Nephron progenitor cell (in vitro differentiated cells): Measurements from ENCODE around the gene AHR.

Experiments
- DNase-seq: peaks from one replicate; pipeline ENCODE4 v3.0.0; 2021
- H3K27ac Mint-ChIP-seq: 2 replicates; pipeline ENCODE4 v1.8.0; 2021; ENCODE audit warnings: mild to moderate bottlenecking, moderate library complexity, mixed read lengths
- H3K27me3 Mint-ChIP-seq: 2 replicates; pipeline ENCODE4 v1.8.0; 2021; ENCODE audit warnings: mild to moderate bottlenecking, low read depth, mixed read lengths; ENCODE audit not compliant: poor library complexity
- H3K36me3 Mint-ChIP-seq: 2 replicates; pipeline ENCODE4 v1.8.0; 2021; ENCODE audit warnings: low read depth, mixed read lengths
- H3K4me1 Mint-ChIP-seq: 2 replicates; pipeline ENCODE4 v1.8.0; 2021; ENCODE audit warnings: mixed read lengths
- H3K4me3 Mint-ChIP-seq: 2 replicates; pipeline ENCODE4 v1.8.0; 2021; ENCODE audit warnings: mild to moderate bottlenecking, moderate library complexity, mixed read lengths
- H3K9me3 Mint-ChIP-seq: 2 replicates; pipeline ENCODE4 v1.8.0; 2021; ENCODE audit warnings: mild to moderate bottlenecking, moderate library complexity, mixed read lengths
- CTCF ChIP-seq: fragments of 200-600 bp; sonication (generic); IDR thresholded peaks from 2 replicates; pipeline ENCODE4 v1.5.0; 2021; ENCODE audit warnings: antibody characterized with exemption

Gene AHR

GRCh38 chr7:17300437-17300836 lies 2.0 kb downstream of the AHR start:
- H3K4me1 Mint-ChIP-seq: peaks cover 6% of the 10 kb centered on the region
- no peak for TF ChIP-seq CTCF
- no peak for DNase-seq
- peak overlapping the region; percentile 83 for H3K4me3 Mint-ChIP-seq
- H3K27ac Mint-ChIP-seq: no peak overlapping the region
- H3K27me3 Mint-ChIP-seq: peaks cover 50% of the 10 kb centered on the region
- H3K36me3 Mint-ChIP-seq: peaks cover 10% of the 10 kb centered on the region
- peaks cover 10% of the 10 kb centered on the region for H3K9me3 Mint-ChIP-seq

- Mint-ChIP-seq H3K9me3 (peaks cover 10% of the 10 kb centered on the region), H3K4me1 (peaks cover 6% of the 10 kb centered on the region), H3K27me3 (peaks cover 38% of the 10 kb centered on the region), H3K27ac (no peak overlapping the region), H3K4me3 (no peak overlapping the region), H3K36me3 (peaks cover 10% of the 10 kb centered on the region)
- DNase-seq: peak; percentile 40
- TF ChIP-seq CTCF: peak; percentile 57
Measured at GRCh38 chr7:17301471-17302456, 3.3 kb downstream of the AHR start.

GRCh38 chr7:17302575-17303142 lies 4.2 kb downstream of the AHR start:
- no peak for TF ChIP-seq CTCF
- peaks cover 6% of the 10 kb centered on the region for H3K4me1 Mint-ChIP-seq
- H3K9me3 Mint-ChIP-seq: peaks cover 6% of the 10 kb centered on the region
- H3K4me3 Mint-ChIP-seq: no peak overlapping the region
- peaks cover 6% of the 10 kb centered on the region for H3K36me3 Mint-ChIP-seq
- no peak for DNase-seq
- no peak overlapping the region for H3K27ac Mint-ChIP-seq
- peaks cover 29% of the 10 kb centered on the region for H3K27me3 Mint-ChIP-seq

- no peak for TF ChIP-seq CTCF
- H3K27me3 Mint-ChIP-seq: peaks cover 15% of the 10 kb centered on the region
- no peak overlapping the region for H3K4me3 Mint-ChIP-seq
Measured at GRCh38 chr7:17304926-17305325, 6.5 kb downstream of the AHR start.

GRCh38 chr7:17305387-17306171 lies 7.1 kb downstream of the AHR start:
- H3K27ac Mint-ChIP-seq: no peak overlapping the region

More at GRCh38 chr7:17304926-17305325, 6.5 kb downstream of the AHR start:
- no peaks in the 10 kb centered on the region for H3K4me1 Mint-ChIP-seq
- H3K36me3 Mint-ChIP-seq: no peaks in the 10 kb centered on the region
- no peak overlapping the region for H3K27ac Mint-ChIP-seq
- no peak for DNase-seq
- no peaks in the 10 kb centered on the region for H3K9me3 Mint-ChIP-seq

More at GRCh38 chr7:17305387-17306171, 7.1 kb downstream of the AHR start:
- no peaks in the 10 kb centered on the region for H3K36me3 Mint-ChIP-seq
- DNase-seq: no peak
- peaks cover 9% of the 10 kb centered on the region for H3K27me3 Mint-ChIP-seq
- TF ChIP-seq CTCF: no peak
- no peaks in the 10 kb centered on the region for H3K4me1 Mint-ChIP-seq
- no peak overlapping the region for H3K4me3 Mint-ChIP-seq
- no peaks in the 10 kb centered on the region for H3K9me3 Mint-ChIP-seq
